Measurements from ENCODE around the gene CROCC.

DNA sequence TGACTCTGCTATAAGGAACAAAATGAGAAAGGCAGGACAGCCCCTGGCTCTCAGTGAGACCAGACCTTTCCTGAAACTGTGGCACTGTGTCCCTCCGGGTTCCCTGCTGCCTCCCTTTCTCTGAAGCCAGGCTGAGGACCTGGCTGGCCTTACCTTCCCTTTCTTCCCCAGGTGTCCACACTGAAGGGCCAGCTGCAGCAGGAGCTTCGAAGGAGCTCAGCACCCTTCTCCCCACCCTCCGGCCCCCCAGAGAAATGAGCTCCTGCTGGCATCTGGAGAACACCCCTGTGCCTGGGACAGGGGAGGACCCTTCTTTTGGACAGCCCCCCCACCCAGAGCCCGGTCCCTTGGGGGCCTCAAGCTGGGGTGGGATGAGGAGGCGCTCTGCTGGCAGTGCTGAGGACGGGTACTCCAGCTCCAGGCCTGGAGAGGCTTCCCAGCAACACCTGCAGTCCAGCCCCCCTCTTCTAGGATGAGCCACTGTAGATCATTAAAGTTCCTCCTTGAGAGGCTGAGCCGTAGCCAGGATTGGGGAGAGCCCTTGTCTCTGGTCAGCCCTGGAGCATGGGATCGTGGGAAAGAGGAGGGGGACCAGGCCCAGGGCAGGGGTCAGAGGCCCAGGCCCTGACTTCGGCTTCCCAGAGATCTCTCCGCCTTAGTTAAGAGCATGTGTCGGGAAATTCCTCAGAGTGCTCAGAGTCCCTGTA lies 50.6 kb downstream of the CROCC start:
- TF ChIP-seq, protein P1, sequence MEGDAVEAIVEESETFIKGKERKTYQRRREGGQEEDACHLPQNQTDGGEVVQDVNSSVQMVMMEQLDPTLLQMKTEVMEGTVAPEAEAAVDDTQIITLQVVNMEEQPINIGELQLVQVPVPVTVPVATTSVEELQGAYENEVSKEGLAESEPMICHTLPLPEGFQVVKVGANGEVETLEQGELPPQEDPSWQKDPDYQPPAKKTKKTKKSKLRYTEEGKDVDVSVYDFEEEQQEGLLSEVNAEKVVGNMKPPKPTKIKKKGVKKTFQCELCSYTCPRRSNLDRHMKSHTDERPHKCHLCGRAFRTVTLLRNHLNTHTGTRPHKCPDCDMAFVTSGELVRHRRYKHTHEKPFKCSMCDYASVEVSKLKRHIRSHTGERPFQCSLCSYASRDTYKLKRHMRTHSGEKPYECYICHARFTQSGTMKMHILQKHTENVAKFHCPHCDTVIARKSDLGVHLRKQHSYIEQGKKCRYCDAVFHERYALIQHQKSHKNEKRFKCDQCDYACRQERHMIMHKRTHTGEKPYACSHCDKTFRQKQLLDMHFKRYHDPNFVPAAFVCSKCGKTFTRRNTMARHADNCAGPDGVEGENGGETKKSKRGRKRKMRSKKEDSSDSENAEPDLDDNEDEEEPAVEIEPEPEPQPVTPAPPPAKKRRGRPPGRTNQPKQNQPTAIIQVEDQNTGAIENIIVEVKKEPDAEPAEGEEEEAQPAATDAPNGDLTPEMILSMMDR (IDR thresholded peaks at IDR 0.05): no peak
- TF ChIP-seq POLR2A (IDR thresholded peaks at IDR 0.05) (no peak), POLR2AphosphoS5 (IDR thresholded peaks at IDR 0.05) (no peak)
